Thyroid gland (tissue), 4 donors: ENCODE measurements around the gene BPIFB6. TPM values are rescaled to one million over a fixed set of nuclear protein-coding genes. Genes with fewer than 3 reads are reported as not detected.

Source experiments
- DNase-seq, 2 donors: peaks; one replicate each; pipeline ENCODE4 v3.0.0-alpha.2; 2019
- H3K27ac ChIP-seq, 3 donors: fragments of 200-600 bp; sonication (generic); 1 replicate in 2 of 3; 2 replicates in 1 of 3; pipeline ENCODE4 v1.5.1; 2016 to 2019; ENCODE audit warnings: mild to moderate bottlenecking in 1 of 3, moderate library complexity in 1 of 3
- H3K27me3 ChIP-seq: fragments of 200-600 bp; sonication (generic); one replicate; pipeline ENCODE4 v1.5.1; 2019
- H3K36me3 ChIP-seq, 2 donors: fragments of 200-600 bp; sonication (generic); one replicate each; pipeline ENCODE4 v1.5.1; 2016 to 2019
- H3K4me1 ChIP-seq, 2 donors: fragments of 200-600 bp; sonication (generic); one replicate each; pipeline ENCODE4 v1.5.1; 2017 to 2019
- H3K4me3 ChIP-seq, 3 donors: fragments of 200-600 bp; sonication (generic); replicated peaks in 1 of 3; 1 replicate in 2 of 3; 2 replicates in 1 of 3; pipeline ENCODE4 v1.5.1; 2016; ENCODE audit warnings: mild to moderate bottlenecking in 1 of 3
- H3K9me3 ChIP-seq: fragments of 200-600 bp; sonication (generic); one replicate; pipeline ENCODE4 v1.5.1; 2017
- POLR2A ChIP-seq, 2 donors: fragments of 450-650 bp; IDR thresholded peaks; one replicate each; pipeline ENCODE4 v1.6.1; 2017; ENCODE audit warnings: antibody characterized with exemption in 2 of 2, mild to moderate bottlenecking in 2 of 2, moderate library complexity in 1 of 2
- whole genome bisulfite sequencing, 2 donors: methylation state at CpG; one replicate each; pipeline ENCODE4 v1.1.5; 2017; 5-methylcytosine and 5-hydroxymethylcytosine counted together
- intact Hi-C: fragments of 100-400 bp; cut with DNase I; formaldehyde crosslinking; loops from one replicate; pipeline ENCODE4 v1.15.1; 2023
- total RNA-seq, 4 donors: library from RNA; depleted of rRNA; stranded (reverse); fragments of >200 nt; gene quantifications; one replicate each; pipeline ENCODE4 v1.2.3, GENCODE V29; 2016
- TF ChIP-seq, protein P1 (sequence below), 6 experiments: fragments of 200-600 bp in 3 of 6; fragments of 450-650 bp in 3 of 6; sonication (generic) in 3 of 6; IDR thresholded peaks; one replicate each; pipeline ENCODE4 v1.5.1; 2016 to 2019; ENCODE audit warnings: antibody characterized with exemption in 6 of 6, mild to moderate bottlenecking in 2 of 6, inconsistent platforms in 1 of 6, moderate library complexity in 1 of 6

BPIFB6 gene
- total RNA-seq, 4 donors from 2014 or later, result not detected

- no peak overlapping the region for H3K27ac ChIP-seq
- DNase-seq, result no peak
- no peaks in the 10 kb centered on the region for H3K9me3 ChIP-seq
- no peak overlapping the region for H3K4me3 ChIP-seq
- H3K27me3 ChIP-seq, result no peaks in the 10 kb centered on the region
- intact Hi-C loops, result no loop called here
- TF ChIP-seq, protein P1, sequence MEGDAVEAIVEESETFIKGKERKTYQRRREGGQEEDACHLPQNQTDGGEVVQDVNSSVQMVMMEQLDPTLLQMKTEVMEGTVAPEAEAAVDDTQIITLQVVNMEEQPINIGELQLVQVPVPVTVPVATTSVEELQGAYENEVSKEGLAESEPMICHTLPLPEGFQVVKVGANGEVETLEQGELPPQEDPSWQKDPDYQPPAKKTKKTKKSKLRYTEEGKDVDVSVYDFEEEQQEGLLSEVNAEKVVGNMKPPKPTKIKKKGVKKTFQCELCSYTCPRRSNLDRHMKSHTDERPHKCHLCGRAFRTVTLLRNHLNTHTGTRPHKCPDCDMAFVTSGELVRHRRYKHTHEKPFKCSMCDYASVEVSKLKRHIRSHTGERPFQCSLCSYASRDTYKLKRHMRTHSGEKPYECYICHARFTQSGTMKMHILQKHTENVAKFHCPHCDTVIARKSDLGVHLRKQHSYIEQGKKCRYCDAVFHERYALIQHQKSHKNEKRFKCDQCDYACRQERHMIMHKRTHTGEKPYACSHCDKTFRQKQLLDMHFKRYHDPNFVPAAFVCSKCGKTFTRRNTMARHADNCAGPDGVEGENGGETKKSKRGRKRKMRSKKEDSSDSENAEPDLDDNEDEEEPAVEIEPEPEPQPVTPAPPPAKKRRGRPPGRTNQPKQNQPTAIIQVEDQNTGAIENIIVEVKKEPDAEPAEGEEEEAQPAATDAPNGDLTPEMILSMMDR (IDR thresholded peaks at IDR 0.05), result no peak
- TF ChIP-seq POLR2A (IDR thresholded peaks at IDR 0.05), result no peak
- no peaks in the 10 kb centered on the region for H3K36me3 ChIP-seq
- peaks cover 6 to 14% of the 10 kb centered on the region in 2 donors for H3K4me1 ChIP-seq
- 89 to 90% methylated on average over 8 to 12 of the region's 12 CpGs for WGBS, 2 donors
These were observed 36.9 kb downstream of the BPIFB6 start for GRCh38 chr20:33068251-33068939.

GRCh38 chr20:33069673-33070072, 38.2 kb downstream of the BPIFB6 start:
- Histone ChIP-seq H3K9me3 (no peaks in the 10 kb centered on the region), H3K27me3 (no peaks in the 10 kb centered on the region), H3K4me1 (peaks cover under 1 to 1% of the 10 kb centered on the region in 2 donors), H3K4me3 (no peak overlapping the region), H3K36me3 (no peaks in the 10 kb centered on the region), H3K27ac (no peak overlapping the region)
- 97 to 99% methylated on average over 9 of the region's 9 CpGs for WGBS, 2 donors
- no peak for DNase-seq
- intact Hi-C loops, result no loop called here
- TF ChIP-seq, protein P1 (IDR thresholded peaks at IDR 0.05), result no peak
- no peak for TF ChIP-seq POLR2A (IDR thresholded peaks at IDR 0.05)

- 89 to 90% methylated on average over 17 to 19 of the region's 19 CpGs for WGBS, 2 donors
- Histone ChIP-seq H3K36me3 (no peaks in the 10 kb centered on the region), H3K9me3 (no peaks in the 10 kb centered on the region), H3K27me3 (no peaks in the 10 kb centered on the region), H3K4me1 (no peaks in the 10 kb centered on the region), H3K27ac (no peak overlapping the region), H3K4me3 (no peak overlapping the region)
- no peak for DNase-seq
- intact Hi-C loops, result no loop called here
- no peak for TF ChIP-seq POLR2A (IDR thresholded peaks at IDR 0.05)
- TF ChIP-seq, protein P1 (IDR thresholded peaks at IDR 0.05), result no peak
These were observed 38.9 kb downstream of the BPIFB6 start for GRCh38 chr20:33070111-33071053.

- Histone ChIP-seq H3K27ac (no peak overlapping the region), H3K27me3 (no peaks in the 10 kb centered on the region), H3K4me3 (no peak overlapping the region), H3K36me3 (no peaks in the 10 kb centered on the region), H3K4me1 (no peaks in the 10 kb centered on the region), H3K9me3 (no peaks in the 10 kb centered on the region)
- WGBS, 2 donors, result 94 to 95% methylated on average over 5 of the region's 5 CpGs
- DNase-seq, result no peak
- TF ChIP-seq, protein P1 (IDR thresholded peaks at IDR 0.05), result no peak
- TF ChIP-seq POLR2A (IDR thresholded peaks at IDR 0.05), result no peak
- intact Hi-C loops, result no loop called here
These were observed 39.8 kb downstream of the BPIFB6 start for GRCh38 chr20:33071198-33071597.

DNA sequence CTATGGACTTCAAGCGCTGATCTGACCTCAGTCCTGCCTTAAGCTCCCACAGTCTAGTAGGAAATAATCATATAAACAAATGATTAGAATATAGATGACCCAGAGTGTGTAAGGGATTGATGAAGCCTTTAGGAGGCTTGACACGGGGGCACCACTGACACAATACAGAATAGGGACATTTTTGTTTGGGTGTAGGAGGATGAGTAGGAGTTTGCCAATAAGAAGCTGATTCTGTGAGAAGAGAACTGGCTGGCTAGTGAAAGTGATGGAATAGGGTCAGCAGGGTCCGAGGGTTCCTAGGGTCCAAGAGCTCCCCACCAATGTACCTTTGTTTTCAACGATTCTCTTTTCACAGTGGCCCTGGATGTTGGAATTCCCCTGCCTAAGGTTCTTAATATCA, 40.9 kb downstream of the BPIFB6 start:
- 92 to 93% methylated on average over 4 of the region's 4 CpGs for WGBS, 2 donors
- H3K4me3 ChIP-seq, result no peak overlapping the region

More for the DNA sequence above, 40.9 kb downstream of the BPIFB6 start:
- Histone ChIP-seq H3K36me3 (no peaks in the 10 kb centered on the region), H3K9me3 (no peaks in the 10 kb centered on the region), H3K27me3 (no peaks in the 10 kb centered on the region), H3K27ac (no peak overlapping the region), H3K4me1 (no peaks in the 10 kb centered on the region)
- TF ChIP-seq, protein P1 (IDR thresholded peaks at IDR 0.05), result no peak
- no peak for TF ChIP-seq POLR2A (IDR thresholded peaks at IDR 0.05)
- intact Hi-C loops, result no loop called here
- no peak for DNase-seq
